Thoracic aorta (tissue), 2 donors: ENCODE data around the gene GRB10. TPM values are rescaled to one million over a fixed set of nuclear protein-coding genes. Genes with fewer than 3 reads are reported as not detected.

Source experiments
- ATAC-seq: fragments of 150-250 bp; one replicate; pipeline ENCODE4 v1.8.0; 2017; ENCODE audit warnings: low read depth; ENCODE audit not compliant: insufficient number of reproducible peaks, low FRiP score
- DNase-seq: peaks from one replicate; pipeline ENCODE4 v3.0.0-alpha.2; 2020; ENCODE audit warnings: low spot score
- H3K27ac ChIP-seq, 2 donors: fragments of 200-600 bp; sonication (generic); 1 replicate in 1 of 2; 2 replicates in 1 of 2; pipeline ENCODE4 v1.5.1; 2016; ENCODE audit warnings: mild to moderate bottlenecking in 2 of 2, moderate library complexity in 2 of 2
- H3K27me3 ChIP-seq: fragments of 200-600 bp; sonication (generic); replicated peaks from 2 replicates; pipeline ENCODE4 v1.6.0; 2016; ENCODE audit warnings: mild to moderate bottlenecking; ENCODE audit not compliant: insufficient read depth
- H3K36me3 ChIP-seq: fragments of 200-600 bp; sonication (generic); one replicate; pipeline ENCODE4 v1.5.1; 2016
- H3K4me1 ChIP-seq, 2 donors: fragments of 200-600 bp; sonication (generic); 1 replicate in 1 of 2; 2 replicates in 1 of 2; pipeline versions ENCODE4 v1.5.1 to v1.6.0; 2016; ENCODE audit warnings: low read depth in 2 of 2, mild to moderate bottlenecking in 1 of 2; ENCODE audit not compliant: control insufficient read depth in 1 of 2
- H3K4me3 ChIP-seq: fragments of 200-600 bp; sonication (generic); 2 replicates; pipeline ENCODE4 v1.5.1; 2016; ENCODE audit warnings: mild to moderate bottlenecking
- H3K9me3 ChIP-seq: fragments of 200-600 bp; sonication (generic); 2 replicates; pipeline ENCODE4 v1.5.1; 2016
- total RNA-seq, 2 donors: library from RNA; depleted of rRNA; stranded (reverse); fragments of >200 nt; gene quantifications; one replicate each; pipeline versions ENCODE4 v1.1.0 to v1.2.3, GENCODE V29; 2016
- TF ChIP-seq, protein P1 (sequence below): fragments of 200-600 bp; sonication (generic); IDR thresholded peaks from one replicate; pipeline ENCODE4 v1.5.1; 2019; ENCODE audit warnings: antibody characterized with exemption

The GRB10 gene
- total RNA-seq, 2 donors from 2014 or later: 59.2 to 104 TPM

DNA sequence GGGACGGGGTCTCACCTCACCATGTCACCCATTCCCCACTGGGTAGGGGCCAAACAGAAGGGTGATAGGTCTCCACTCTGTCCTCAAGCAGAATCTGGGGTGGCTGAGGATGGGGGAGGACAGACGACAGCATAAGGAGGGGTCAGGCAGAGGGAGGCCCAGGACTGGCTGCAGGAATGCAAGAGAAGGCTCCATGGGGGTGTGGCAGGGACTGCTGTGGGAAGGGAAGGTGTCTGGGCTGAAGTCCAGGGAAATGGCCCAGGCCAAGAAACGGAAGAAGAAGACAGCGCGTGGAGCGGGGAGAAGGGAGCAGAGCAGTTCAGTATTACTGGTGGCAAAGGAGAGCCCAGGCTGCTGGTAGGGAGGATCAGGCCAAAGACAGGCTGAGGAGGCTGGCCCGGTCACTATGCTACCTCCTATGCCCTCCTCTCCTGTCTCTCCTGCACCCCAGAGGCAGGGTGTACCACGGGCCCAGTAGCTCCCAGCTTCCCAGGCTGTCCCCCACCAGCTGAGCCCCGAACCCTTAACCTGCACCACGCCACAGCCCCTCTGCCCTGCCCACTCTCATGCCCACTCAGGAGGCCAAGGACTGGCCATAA is 60.9 kb downstream of the GRB10 start:
- no peaks in the 10 kb centered on the region for H3K27me3 ChIP-seq
- DNase-seq (no peak), ATAC-seq (no peak)
- H3K36me3 ChIP-seq: no peaks in the 10 kb centered on the region
- H3K4me1 ChIP-seq: peaks cover 14 to 53% of the 10 kb centered on the region in 2 donors
- TF ChIP-seq, protein P1, sequence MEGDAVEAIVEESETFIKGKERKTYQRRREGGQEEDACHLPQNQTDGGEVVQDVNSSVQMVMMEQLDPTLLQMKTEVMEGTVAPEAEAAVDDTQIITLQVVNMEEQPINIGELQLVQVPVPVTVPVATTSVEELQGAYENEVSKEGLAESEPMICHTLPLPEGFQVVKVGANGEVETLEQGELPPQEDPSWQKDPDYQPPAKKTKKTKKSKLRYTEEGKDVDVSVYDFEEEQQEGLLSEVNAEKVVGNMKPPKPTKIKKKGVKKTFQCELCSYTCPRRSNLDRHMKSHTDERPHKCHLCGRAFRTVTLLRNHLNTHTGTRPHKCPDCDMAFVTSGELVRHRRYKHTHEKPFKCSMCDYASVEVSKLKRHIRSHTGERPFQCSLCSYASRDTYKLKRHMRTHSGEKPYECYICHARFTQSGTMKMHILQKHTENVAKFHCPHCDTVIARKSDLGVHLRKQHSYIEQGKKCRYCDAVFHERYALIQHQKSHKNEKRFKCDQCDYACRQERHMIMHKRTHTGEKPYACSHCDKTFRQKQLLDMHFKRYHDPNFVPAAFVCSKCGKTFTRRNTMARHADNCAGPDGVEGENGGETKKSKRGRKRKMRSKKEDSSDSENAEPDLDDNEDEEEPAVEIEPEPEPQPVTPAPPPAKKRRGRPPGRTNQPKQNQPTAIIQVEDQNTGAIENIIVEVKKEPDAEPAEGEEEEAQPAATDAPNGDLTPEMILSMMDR: no peak
- H3K27ac ChIP-seq: no peak overlapping the region
- no peak overlapping the region for H3K4me3 ChIP-seq
- H3K9me3 ChIP-seq: no peaks in the 10 kb centered on the region

DNA sequence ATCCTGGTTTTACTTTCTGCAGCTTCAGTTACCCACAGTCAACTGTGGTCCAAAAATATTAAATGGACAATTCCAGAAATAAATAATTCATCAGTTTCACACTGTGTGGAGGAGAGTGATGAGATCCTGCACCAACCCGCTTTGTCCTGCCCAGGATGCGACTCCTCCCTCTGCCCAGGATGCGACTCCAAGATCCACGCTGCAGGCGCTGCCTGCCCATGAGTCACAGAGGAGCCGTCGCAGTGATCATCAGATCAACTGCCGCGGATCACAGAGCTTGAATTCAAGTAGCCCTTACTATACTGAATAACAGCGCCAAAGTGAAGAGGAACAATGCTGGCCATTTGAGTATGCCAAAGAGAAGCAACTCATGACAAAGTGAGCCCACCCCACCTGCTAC is 61.5 kb downstream of the GRB10 start:
- ATAC-seq: no peak
- no peak overlapping the region for H3K27ac ChIP-seq
- DNase-seq: no peak
- H3K9me3 ChIP-seq: no peaks in the 10 kb centered on the region
- no peaks in the 10 kb centered on the region for H3K27me3 ChIP-seq
- no peak overlapping the region for H3K4me3 ChIP-seq
- H3K36me3 ChIP-seq: no peaks in the 10 kb centered on the region
- TF ChIP-seq, protein P1: no peak
- H3K4me1 ChIP-seq: peaks cover 18 to 56% of the 10 kb centered on the region in 2 donors

GRCh38 chr7:50720295-50720694 is 62.4 kb downstream of the GRB10 start:
- no peaks in the 10 kb centered on the region for H3K9me3 ChIP-seq
- no peaks in the 10 kb centered on the region for H3K36me3 ChIP-seq
- TF ChIP-seq, protein P1: no peak
- no peak overlapping the region for H3K4me3 ChIP-seq
- peaks cover 13 to 56% of the 10 kb centered on the region in 2 donors for H3K4me1 ChIP-seq
- H3K27me3 ChIP-seq: no peaks in the 10 kb centered on the region
- no peak overlapping the region for H3K27ac ChIP-seq
- no peak for ATAC-seq
- DNase-seq: no peak

- ATAC-seq: no peak
- Histone ChIP-seq H3K36me3 (no peaks in the 10 kb centered on the region), H3K4me3 (no peak overlapping the region), H3K27me3 (no peaks in the 10 kb centered on the region), H3K27ac (no peak overlapping the region), H3K4me1 (peaks cover 13 to 60% of the 10 kb centered on the region in 2 donors), H3K9me3 (no peaks in the 10 kb centered on the region)
- DNase-seq: no peak
- TF ChIP-seq, protein P1: no peak
Measured at GRCh38 chr7:50718876-50719275, 63.8 kb downstream of the GRB10 start.

DNA sequence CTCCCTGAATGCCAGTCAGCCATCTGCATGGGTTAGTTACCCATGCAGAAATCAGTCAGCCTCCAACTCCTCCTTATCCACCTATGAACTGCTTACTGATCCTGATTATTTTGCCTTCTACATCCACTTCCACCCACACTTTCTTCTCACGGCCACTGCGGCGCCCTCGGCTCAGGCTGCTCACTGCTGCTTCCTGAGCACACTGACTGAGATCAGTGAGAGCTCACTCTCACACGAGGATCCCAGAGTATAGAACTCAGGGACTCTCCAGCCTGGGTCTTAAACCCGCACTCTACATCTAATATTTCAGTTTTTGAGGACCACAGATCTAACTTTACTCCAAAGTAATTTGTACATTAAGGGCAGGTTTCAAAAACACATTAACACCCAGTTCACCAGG is 64.4 kb downstream of the GRB10 start:
- no peak overlapping the region for H3K27ac ChIP-seq
- H3K27me3 ChIP-seq: no peaks in the 10 kb centered on the region
- H3K4me3 ChIP-seq: no peak overlapping the region
- TF ChIP-seq, protein P1: no peak
- peaks cover 14 to 64% of the 10 kb centered on the region in 2 donors for H3K4me1 ChIP-seq
- H3K9me3 ChIP-seq: no peaks in the 10 kb centered on the region
- ATAC-seq: no peak
- no peaks in the 10 kb centered on the region for H3K36me3 ChIP-seq
- no peak for DNase-seq
